GM21390 (cell line): Measurements from ENCODE around the gene ZNF599.

Source experiments
- ATAC-seq: cut with Tn5 transposase; IDR thresholded peaks from one replicate; pipeline ENCODE4 v1.9.1; 2021; ENCODE audit not compliant: unreplicated experiment

Gene ZNF599

GRCh38 chr19:34744896-34745690 lies 27.9 kb downstream of the ZNF599 start:
- no peak for ATAC-seq

GRCh38 chr19:34734537-34735103 lies 38.4 kb downstream of the ZNF599 start:
- ATAC-seq, result no peak

- ATAC-seq, result peak; percentile 83
Observed at GRCh38 chr19:34733746-34734536, 39.1 kb downstream of the ZNF599 start, which contains the start of gene ZNF181. TSS of gene ZNF181 (plus strand) at chr19:34734243. CDS start at chr19:34735038, 795 bp downstream.

GRCh38 chr19:34733266-34733745 lies 39.7 kb downstream of the ZNF599 start:
- ATAC-seq, result no peak

GRCh38 chr19:34732612-34733211 lies 40.3 kb downstream of the ZNF599 start:
- ATAC-seq, result no peak

- ATAC-seq, result no peak
Observed at GRCh38 chr19:34731964-34732363, 41.1 kb downstream of the ZNF599 start.

GRCh38 chr19:34731019-34731829 lies 41.8 kb downstream of the ZNF599 start:
- no peak for ATAC-seq

GRCh38 chr19:34725400-34725799 lies 47.6 kb downstream of the ZNF599 start:
- no peak for ATAC-seq

- ATAC-seq, result no peak
Observed at GRCh38 chr19:34722353-34722752, 50.7 kb downstream of the ZNF599 start.

GRCh38 chr19:34715357-34715756 lies 57.7 kb downstream of the ZNF599 start:
- no peak for ATAC-seq

- no peak for ATAC-seq
Observed at GRCh38 chr19:34713262-34713637, 59.8 kb downstream of the ZNF599 start.

GRCh38 chr19:34712395-34713261 lies 60.4 kb downstream of the ZNF599 start:
- ATAC-seq, result no peak

- no peak for ATAC-seq
Observed at GRCh38 chr19:34711890-34712289, 61.1 kb downstream of the ZNF599 start.
